K562 (cell line): ENCODE measurements around the gene SPNS2. TPM values are rescaled to one million over a fixed set of nuclear protein-coding genes. Genes with fewer than 3 reads are reported as not detected.

Experiments
- ATAC-seq: fragments of 200-7000 bp; cut with Tn5 transposase; 3 replicates; pipeline ENCODE4 v1.9.1; 2020; ENCODE audit warnings: moderate library complexity
- BruUV-seq: library from RNA; stranded (reverse); fragments of 400-500 nt; replicated peaks from 2 replicates; lab custom pipeline; 2021; lab: Mats Ljungman, UMichigan
- CTCF ChIA-PET: fragments of 300-600 bp; formaldehyde crosslinking; extraction: SDS; loops from one replicate; lab custom pipeline; 2021; ENCODE audit warnings: low intra/inter-chr PET ratio; lab: Yijun Ruan, JAX
- POLR2A ChIA-PET: fragments of 300-600, 350-650 bp; sonication (Branson Sonifier 250); formaldehyde crosslinking; extraction: SDS; loops from one replicate; lab custom pipeline; 2021; ENCODE audit warnings: antibody characterized with exemption, inconsistent platforms; lab: Yijun Ruan, JAX
- DNase-seq, 4 experiments: peaks; one replicate each; pipeline versions ENCODE4 v3.0.0 to v3.0.0-alpha.2; 2011 to 2018; ENCODE audit warnings: low spot score in 3 of 4, mixed read lengths in 3 of 4; ENCODE audit errors: extremely low read depth in 1 of 4
- FAIRE-seq: peaks from 2 replicates; lab custom pipeline; 2011; peaks lifted over from hg19 to GRCh38; lab: Jason Lieb, UNC
- H2AFZ ChIP-seq: 2 replicates; pipeline ENCODE4 v1.6.0; 2011; ENCODE audit warnings: low read depth, low read length, control low read depth, inconsistent platforms
- H3K27ac ChIP-seq: fragments of 200-600 bp; 3 replicates; pipeline ENCODE4 v1.8.0; 2011; ENCODE audit warnings: low read depth, mild to moderate bottlenecking, control low read depth, inconsistent platforms, low read length, moderate library complexity, mixed read lengths; ENCODE audit errors: extremely low read depth
- H3K27me3 ChIP-seq, 2 experiments: fragments of 300-600 bp in 1 of 2; 2 replicates in 1 of 2; 3 replicates in 1 of 2; pipeline versions ENCODE4 v1.6.0 to v1.8.0; 2011; ENCODE audit warnings: inconsistent platforms in 2 of 2, low read length in 2 of 2, mild to moderate bottlenecking in 1 of 2, mixed read lengths in 1 of 2, moderate library complexity in 1 of 2; ENCODE audit not compliant: control insufficient read depth in 2 of 2, insufficient read depth in 2 of 2
- H3K36me3 ChIP-seq: fragments of 300-600 bp; 3 replicates; pipeline ENCODE4 v1.8.0; 2011; ENCODE audit warnings: mild to moderate bottlenecking, low read length, inconsistent platforms; ENCODE audit not compliant: control insufficient read depth, insufficient read depth
- H3K4me1 ChIP-seq, 2 experiments: fragments of 200-600 bp in 1 of 2; replicated peaks in 1 of 2; 2 replicates in 1 of 2; 3 replicates in 1 of 2; pipeline versions ENCODE4 v1.5.1 to v1.8.0; 2011; ENCODE audit warnings: inconsistent platforms in 2 of 2, low read length in 2 of 2, mild to moderate bottlenecking in 1 of 2, mixed read lengths in 1 of 2, moderate library complexity in 1 of 2; ENCODE audit not compliant: control insufficient read depth in 2 of 2, insufficient read depth in 2 of 2
- H3K4me2 ChIP-seq: 2 replicates; pipeline ENCODE4 v1.6.1; 2011; ENCODE audit warnings: low read length, control low read depth, inconsistent platforms, mixed read lengths; ENCODE audit not compliant: insufficient read depth
- H3K4me3 ChIP-seq: fragments of 200-600 bp; sonication (generic), shearing (Covaris generic); 2 replicates; pipeline ENCODE4 v1.5.1; 2016; ENCODE audit warnings: control low read depth, inconsistent platforms
- H3K79me2 ChIP-seq: fragments of 200-600 bp; 3 replicates; pipeline ENCODE4 v1.8.0; 2011; ENCODE audit warnings: low read length, inconsistent platforms; ENCODE audit not compliant: control insufficient read depth, insufficient read depth
- H3K9ac ChIP-seq, 2 experiments: 2 replicates each; pipeline versions ENCODE4 v1.6.0 to v1.6.1; 2011; ENCODE audit warnings: low read depth in 2 of 2, low read length in 2 of 2, control low read depth in 1 of 2, inconsistent platforms in 1 of 2, mild to moderate bottlenecking in 1 of 2, mixed read lengths in 1 of 2; ENCODE audit not compliant: insufficient read depth in 1 of 2
- H3K9me1 ChIP-seq: one replicate; pipeline ENCODE4 v1.6.0; 2011; ENCODE audit warnings: inconsistent platforms, mild to moderate bottlenecking, low read length, moderate library complexity; ENCODE audit not compliant: control insufficient read depth, insufficient read depth
- H3K9me3 ChIP-seq: replicated peaks from 2 replicates; pipeline ENCODE4 v1.5.1; 2011; ENCODE audit warnings: low read depth, low read length, inconsistent platforms; ENCODE audit not compliant: control insufficient read depth, insufficient read depth
- H4K20me1 ChIP-seq: replicated peaks from 2 replicates; pipeline ENCODE4 v1.6.1; 2011; ENCODE audit warnings: low read length, inconsistent platforms, mixed read lengths; ENCODE audit not compliant: control insufficient read depth, insufficient read depth
- ADNP ChIP-seq: fragments of 200-800 bp; sonication (Bioruptor generic); IDR thresholded peaks from 2 replicates; pipeline ENCODE4 v1.6.1; 2016; ENCODE audit warnings: missing genetic modification characterization, missing compliant biosample characterization
- BCOR ChIP-seq: fragments of 450-650 bp; IDR thresholded peaks from 2 replicates; pipeline ENCODE4 v1.6.1; 2016
- C11orf30 ChIP-seq: fragments of 450-650 bp; IDR thresholded peaks from 2 replicates; pipeline ENCODE4 v1.6.1; 2016; ENCODE audit warnings: low read depth, mild to moderate bottlenecking
- CBX1 ChIP-seq: sonication (generic); IDR thresholded peaks from 2 replicates; pipeline ENCODE4 v1.6.1; 2016; ENCODE audit warnings: antibody characterized with exemption, low read depth, mild to moderate bottlenecking
- HIVEP1 ChIP-seq: fragments of 250-450 bp; sonication (Bioruptor Pico); IDR thresholded peaks from 2 replicates; pipeline ENCODE4 v1.4.0; 2020; ENCODE audit warnings: mild to moderate bottlenecking
- L3MBTL2 ChIP-seq: fragments of 450-650 bp; IDR thresholded peaks from 2 replicates; pipeline ENCODE4 v1.6.1; 2016; ENCODE audit warnings: mild to moderate bottlenecking, moderate library complexity
- MAFF ChIP-seq: IDR thresholded peaks from 2 replicates; pipeline ENCODE4 v1.6.1; 2012; ENCODE audit warnings: low read length, improper control_type of control experiment
- MAFG ChIP-seq: fragments of 450-650 bp; conservative IDR thresholded peaks from 2 replicates; pipeline ENCODE4 v1.6.1; 2016; ENCODE audit warnings: missing genetic modification characterization, missing compliant biosample characterization
- RBM25 ChIP-seq: fragments of 200-400 bp; formaldehyde crosslinking; IDR thresholded peaks from 2 replicates; pipeline ENCODE4 v1.6.1; 2018; ENCODE audit warnings: low read length, low read depth, moderate library complexity; ENCODE audit not compliant: severe bottlenecking
- ZFP36 ChIP-seq: fragments of 150-350 bp; IDR thresholded peaks from 2 replicates; pipeline ENCODE4 v1.6.1; 2018; ENCODE audit warnings: low read length, low read depth; ENCODE audit not compliant: partially characterized antibody
- ZKSCAN1 ChIP-seq: fragments of 150-350 bp; IDR thresholded peaks from 2 replicates; pipeline ENCODE4 v1.6.1; 2016; ENCODE audit warnings: low read depth, low read length
- ZNF316 ChIP-seq: fragments of 450-650 bp; IDR thresholded peaks from 2 replicates; pipeline ENCODE4 v1.6.1; 2016
- ZNF589 ChIP-seq: fragments of 200-800 bp; sonication (Bioruptor generic); IDR thresholded peaks from 2 replicates; pipeline ENCODE4 v1.6.1; 2016; ENCODE audit warnings: low read depth, missing genetic modification characterization, missing compliant biosample characterization
- WGBS: fragments of 100-300 bp; shearing (Covaris generic); methylation state at CpG from one replicate; pipeline ENCODE4 v1.1.6; 2016; ENCODE audit warnings: low coverage, mixed read lengths; ENCODE audit not compliant: insufficient coverage; ENCODE audit errors: missing lambda C conversion rate; 5-methylcytosine and 5-hydroxymethylcytosine counted together
- in situ Hi-C: fragments of 300-500 bp; cut with MboI; formaldehyde crosslinking; loops from 4 replicates; pipeline ENCODE4 v1.15.0; 2018; ENCODE audit warnings: inconsistent platforms, mixed read lengths
- intact Hi-C: fragments of 100-400 bp; cut with micrococcal nuclease; formaldehyde crosslinking; loops from 2 replicates; pipeline ENCODE4 v1.14.2; 2022
- polyA plus RNA-seq, 8 experiments: library from polyadenylated mRNA; depleted of rRNA in 4 of 8; stranded (reverse) in 5 of 8; unstranded in 3 of 8; fragments of >200 nt; fragmentation: Nextera tagmentation in 2 of 8; fragmentation: Illumina TruSeq in 1 of 8; extraction: Ambion mirVana in 2 of 8; extraction: Trizol in 1 of 8; gene quantifications; 2 replicates each; pipeline versions ENCODE4 v1.2.1 to v1.2.3, GENCODE V29; 2011 to 2014; ENCODE audit warnings: inconsistent platforms in 1 of 8, missing spikeins in 1 of 8
- total RNA-seq, 7 experiments: library from RNA; depleted of rRNA in 6 of 7; stranded (reverse); fragments of >200 nt in 6 of 7; fragmentation: Illumina TruSeq in 2 of 7; extraction: Trizol in 2 of 7; gene quantifications; 2 replicates each; pipeline versions ENCODE4 v1.2.1 to v1.2.3, GENCODE V29; 2011 to 2021; ENCODE audit warnings: low replicate concordance in 1 of 7

The SPNS2 gene
- total and polyA plus RNA-seq, 9 of the 15 experiments (the other 6 are each of a cell fraction or from before 2014, with no cell fraction given), result 0.06 TPM; not detected in 8

- Histone ChIP-seq H3K79me2 (no peaks in the 10 kb centered on the region), H3K9ac (no peak overlapping the region), H3K27me3 (peaks cover 0 to 73% of the 10 kb centered on the region in 2 experiments; a peak in 2 of 5 replicates), H3K36me3 (no peaks in the 10 kb centered on the region), H3K9me3 (no peaks in the 10 kb centered on the region), H3K27ac (no peak overlapping the region), H3K4me3 (no peak overlapping the region), H3K4me2 (no peak overlapping the region), H3K9me1 (no peaks in the 10 kb centered on the region), H2AFZ (no peak overlapping the region), H4K20me1 (peaks cover 5% of the 10 kb centered on the region), H3K4me1 (peaks cover 5 to 22% of the 10 kb centered on the region in 2 experiments; a peak in 4 of 5 replicates)
- DNase-seq, result no peak
- BruUV-seq, result no TSS peak
- WGBS, result 14% methylated on average over 4 of the region's 8 CpGs
- intact Hi-C loops (no loop called here), in situ Hi-C loops (no loop called here)
- TF ChIP-seq ZKSCAN1, result peak; percentile 93
- peak; percentile 68; the same call in 1 of the 2 replicates for TF ChIP-seq BCOR
- peak; percentile 79 for TF ChIP-seq ZFP36
- 0 out of 2 replicates have a peak, but pooled peaks have one; percentile 13 for TF ChIP-seq MAFG (tag)
- TF ChIP-seq RBM25, result peak; percentile 91
- TF ChIP-seq L3MBTL2, result no peak
- peak; percentile 63 for TF ChIP-seq C11orf30
- 0 out of 2 replicates have a peak, but pooled peaks have one; percentile 44 for TF ChIP-seq ADNP (tag)
- TF ChIP-seq ZNF589, result no peak
- TF ChIP-seq MAFF, result peak; percentile 43
- no peak for TF ChIP-seq HIVEP1 (CRISPR knock-in tag)
- TF ChIP-seq CBX1, result 0 out of 2 replicates have a peak, but pooled peaks have one; percentile 38
- peak; percentile 74 for TF ChIP-seq ZNF316
- POLR2A ChIA-PET, result no interaction called here
- FAIRE-seq, result no peak
- ATAC-seq, result no peak
- CTCF ChIA-PET, result no interaction called here
Observed at GRCh38 chr17:4507361-4508111, 8.9 kb downstream of the SPNS2 start.
